ENCODE data around the gene FH. TPM values are rescaled to one million over a fixed set of nuclear protein-coding genes. Genes with fewer than 3 reads are reported as not detected.

Gene FH
- total RNA-seq, 5 donors from 2014 or later (not counting 1 experiment from before 2014, with no cell fraction given) = 14.6 to 32.7 (median 28.2) TPM

DNA sequence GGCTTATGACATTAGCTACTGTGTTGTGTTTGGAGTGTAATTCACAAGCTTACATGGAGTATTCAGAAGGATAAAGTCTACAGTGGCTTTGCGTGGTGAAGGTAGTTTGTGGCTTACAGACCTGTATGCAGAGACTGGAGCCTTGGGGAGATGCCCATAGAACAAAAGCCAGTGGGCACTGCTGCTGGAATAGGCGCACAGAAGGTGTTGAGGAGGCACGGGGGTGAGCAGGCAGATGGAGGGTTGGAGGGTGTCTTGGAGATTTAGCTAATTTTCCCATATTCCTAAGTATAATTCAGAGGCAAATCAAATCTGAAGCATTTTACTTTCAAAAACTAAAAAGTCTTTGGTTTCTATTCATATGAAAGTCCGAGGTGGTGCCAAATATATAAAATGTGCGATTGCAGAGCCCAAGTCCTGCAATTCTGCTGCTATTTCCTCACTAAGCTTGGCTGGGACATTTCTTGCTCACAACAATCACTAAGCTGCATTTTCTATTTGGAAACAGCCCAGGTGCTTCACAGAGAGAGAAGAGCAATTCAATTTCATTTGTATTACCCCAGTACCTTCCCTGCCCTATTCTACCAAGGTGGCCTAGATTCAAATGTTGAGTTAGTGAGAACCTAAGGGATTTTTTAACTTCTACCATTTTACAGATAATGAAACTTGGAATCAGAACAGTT is 48.5 kb downstream of the FH start:
- ATAC-seq (replicated peaks in 1 of 4) (no peak), DNase-seq (no peak)
- Mint-ChIP-seq H3K36me3 (no peaks in the 10 kb centered on the region), H3K9me3 (no peaks in the 10 kb centered on the region), H3K27me3 (peaks cover 0 to 20% of the 10 kb centered on the region in 2 donors), H3K4me1 (no peaks in the 10 kb centered on the region), H3K27ac (no peak overlapping the region), H3K4me3 (no peak overlapping the region)
- Histone ChIP-seq H3K27ac (ENCODE audit: low read length) (no peak overlapping the region), H3K27me3 (replicated peaks in 1 of 2; ENCODE audit: control insufficient read depth in 2 of 2, extremely low read depth in 1 of 2, insufficient read depth in 2 of 2, low read length in 1 of 2) (peaks cover 0 to 3% of the 10 kb centered on the region in 2 experiments), H3K36me3 (ENCODE audit: control insufficient read depth in 2 of 2, extremely low read depth in 1 of 2, insufficient read depth in 1 of 2, low read length in 1 of 2) (no peaks in the 10 kb centered on the region), H3K9me3 (no peaks in the 10 kb centered on the region), H3K4me3 (ENCODE audit: control insufficient read depth in 1 of 2, extremely low read depth in 1 of 2, low read length in 1 of 2) (no peak overlapping the region), H3K4me1 (ENCODE audit: control insufficient read depth in 1 of 2, extremely low read depth in 1 of 2, insufficient read depth in 2 of 2, low read length in 2 of 2) (no peaks in the 10 kb centered on the region)
- CTCF ChIA-PET = no interaction called here
- POLR2A ChIA-PET = no interaction called here
- WGBS (ENCODE audit: insufficient coverage) = 77% methylated on average over 1 of the region's 5 CpGs

DNA sequence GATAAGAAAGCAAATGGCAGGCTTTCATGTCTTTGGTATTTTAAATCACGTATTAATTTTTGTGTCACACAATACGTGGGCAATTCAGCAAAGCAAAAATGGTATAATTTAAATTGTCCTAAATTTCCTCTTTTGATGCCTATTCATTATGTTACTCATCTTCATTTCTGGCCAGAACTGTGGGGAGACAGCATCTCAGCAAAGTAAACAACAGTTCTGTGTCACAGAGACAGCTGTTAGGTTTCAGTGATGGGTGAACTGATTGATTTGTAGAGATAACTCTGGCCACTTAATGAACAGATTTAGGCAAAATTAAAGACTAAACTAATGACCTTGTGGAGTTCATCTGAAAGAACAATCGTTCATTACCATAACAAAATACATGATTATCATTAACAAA is 49.2 kb downstream of the FH start:
- no peak overlapping the region for H3K27ac ChIP-seq (ENCODE audit: low read length)
- POLR2A ChIA-PET = no interaction called here
- no peaks in the 10 kb centered on the region for H3K9me3 ChIP-seq
- no peak overlapping the region for H3K4me3 Mint-ChIP-seq
- H3K36me3 Mint-ChIP-seq = no peaks in the 10 kb centered on the region
- no CpG with 5 or more reads among the region's 3 CpGs for WGBS (ENCODE audit: insufficient coverage)
- H3K4me1 ChIP-seq (ENCODE audit: control insufficient read depth in 1 of 2, extremely low read depth in 1 of 2, insufficient read depth in 2 of 2, low read length in 2 of 2) = no peaks in the 10 kb centered on the region
- peaks cover 0 to 3% of the 10 kb centered on the region in 2 experiments for H3K27me3 ChIP-seq (replicated peaks in 1 of 2; ENCODE audit: control insufficient read depth in 2 of 2, extremely low read depth in 1 of 2, insufficient read depth in 2 of 2, low read length in 1 of 2)
- no peak overlapping the region for H3K27ac Mint-ChIP-seq
- ATAC-seq (replicated peaks in 1 of 4) (no peak), DNase-seq (no peak)
- H3K27me3 Mint-ChIP-seq = peaks cover 0 to 23% of the 10 kb centered on the region in 2 donors
- CTCF ChIA-PET = no interaction called here
- no peaks in the 10 kb centered on the region for H3K36me3 ChIP-seq (ENCODE audit: control insufficient read depth in 2 of 2, extremely low read depth in 1 of 2, insufficient read depth in 1 of 2, low read length in 1 of 2)
- H3K4me1 Mint-ChIP-seq = no peaks in the 10 kb centered on the region
- no peak overlapping the region for H3K4me3 ChIP-seq (ENCODE audit: control insufficient read depth in 1 of 2, extremely low read depth in 1 of 2, low read length in 1 of 2)
- no peaks in the 10 kb centered on the region for H3K9me3 Mint-ChIP-seq

DNA sequence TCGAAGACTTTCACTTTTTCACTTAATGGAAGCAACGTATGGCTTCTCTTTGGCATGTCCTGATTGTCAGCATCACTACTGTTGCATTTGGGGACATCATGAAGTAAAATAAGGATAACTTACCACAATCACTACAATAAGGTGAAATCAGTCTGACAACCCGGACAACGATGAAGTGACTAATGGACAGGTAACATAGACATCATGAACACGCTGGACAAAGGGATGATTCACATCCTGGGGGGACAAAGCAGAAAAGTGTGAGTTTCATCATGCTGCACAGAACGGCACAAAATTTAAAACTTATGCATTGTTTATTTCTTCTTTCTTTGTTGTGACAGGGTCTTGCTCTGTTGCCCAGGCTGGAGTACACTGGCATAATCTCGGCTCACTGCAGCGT is 53.9 kb downstream of the FH start:
- Histone ChIP-seq H3K36me3 (ENCODE audit: control insufficient read depth in 2 of 2, extremely low read depth in 1 of 2, insufficient read depth in 1 of 2, low read length in 1 of 2) (no peaks in the 10 kb centered on the region), H3K9me3 (no peaks in the 10 kb centered on the region), H3K27ac (ENCODE audit: low read length) (no peak overlapping the region), H3K4me1 (ENCODE audit: control insufficient read depth in 1 of 2, extremely low read depth in 1 of 2, insufficient read depth in 2 of 2, low read length in 2 of 2) (no peaks in the 10 kb centered on the region), H3K4me3 (ENCODE audit: control insufficient read depth in 1 of 2, extremely low read depth in 1 of 2, low read length in 1 of 2) (no peak overlapping the region), H3K27me3 (replicated peaks in 1 of 2; ENCODE audit: control insufficient read depth in 2 of 2, extremely low read depth in 1 of 2, insufficient read depth in 2 of 2, low read length in 1 of 2) (peaks cover 0 to 3% of the 10 kb centered on the region in 2 experiments)
- ChIA-PET CTCF (interaction anchor here in 1 of 2 donors (0.7 kb wide), 1 partner anchor 606 kb away, joined by 3 read pairs; no protein-coding TSS in a partner anchor), POLR2A (no interaction called here)
- no peaks in the 10 kb centered on the region for H3K4me1 Mint-ChIP-seq
- no peak overlapping the region for H3K27ac Mint-ChIP-seq
- no peak overlapping the region for H3K4me3 Mint-ChIP-seq
- ATAC-seq (replicated peaks in 1 of 4) (no peak), DNase-seq (no peak)
- no peaks in the 10 kb centered on the region for H3K9me3 Mint-ChIP-seq
- WGBS (ENCODE audit: insufficient coverage) = 77% methylated on average over 4 of the region's 8 CpGs
- peaks cover 0 to 11% of the 10 kb centered on the region in 2 donors for H3K27me3 Mint-ChIP-seq
- H3K36me3 Mint-ChIP-seq = no peaks in the 10 kb centered on the region

DNA sequence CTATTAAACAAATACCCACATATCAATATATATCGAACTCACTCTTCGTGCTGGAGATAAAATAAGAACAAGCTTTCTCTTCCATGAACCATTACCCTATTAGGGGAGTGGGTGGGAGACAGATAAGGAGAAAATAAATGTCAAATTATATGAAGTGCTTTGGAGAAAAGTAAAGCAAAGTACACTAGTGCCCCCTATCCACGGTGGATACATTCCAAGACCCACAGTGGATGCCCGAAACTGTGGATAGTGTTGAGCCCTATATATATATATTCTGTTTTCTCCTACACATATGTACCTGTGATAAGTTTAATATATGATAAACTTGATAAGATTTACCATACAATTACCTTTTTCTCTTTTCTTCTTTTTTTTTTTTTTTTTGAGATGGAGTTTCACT is 54.6 kb downstream of the FH start:
- no peak overlapping the region for H3K4me3 ChIP-seq (ENCODE audit: control insufficient read depth in 1 of 2, extremely low read depth in 1 of 2, low read length in 1 of 2)
- H3K27ac Mint-ChIP-seq = no peak overlapping the region
- no peaks in the 10 kb centered on the region for H3K4me1 ChIP-seq (ENCODE audit: control insufficient read depth in 1 of 2, extremely low read depth in 1 of 2, insufficient read depth in 2 of 2, low read length in 2 of 2)
- H3K27me3 ChIP-seq (replicated peaks in 1 of 2; ENCODE audit: control insufficient read depth in 2 of 2, extremely low read depth in 1 of 2, insufficient read depth in 2 of 2, low read length in 1 of 2) = peaks cover 0 to 3% of the 10 kb centered on the region in 2 experiments
- POLR2A ChIA-PET = no interaction called here
- CTCF ChIA-PET = interaction anchor here in 1 of 2 donors (0.7 kb wide), 2 partner anchors 85 to 607 kb away, joined by 3 to 5 read pairs; no protein-coding TSS in a partner anchor
- H3K9me3 Mint-ChIP-seq = no peaks in the 10 kb centered on the region
- ATAC-seq (replicated peaks in 1 of 4) (no peak), DNase-seq (no peak)
- H3K36me3 ChIP-seq (ENCODE audit: control insufficient read depth in 2 of 2, extremely low read depth in 1 of 2, insufficient read depth in 1 of 2, low read length in 1 of 2) = no peaks in the 10 kb centered on the region
- no peaks in the 10 kb centered on the region for H3K36me3 Mint-ChIP-seq
- no CpG with 5 or more reads among the region's 4 CpGs for WGBS (ENCODE audit: insufficient coverage)
- H3K4me1 Mint-ChIP-seq = no peaks in the 10 kb centered on the region
- H3K27ac ChIP-seq (ENCODE audit: low read length) = no peak overlapping the region
- H3K9me3 ChIP-seq = no peaks in the 10 kb centered on the region
- H3K4me3 Mint-ChIP-seq = no peak overlapping the region
- peaks cover 0 to 16% of the 10 kb centered on the region in 2 donors for H3K27me3 Mint-ChIP-seq

DNA sequence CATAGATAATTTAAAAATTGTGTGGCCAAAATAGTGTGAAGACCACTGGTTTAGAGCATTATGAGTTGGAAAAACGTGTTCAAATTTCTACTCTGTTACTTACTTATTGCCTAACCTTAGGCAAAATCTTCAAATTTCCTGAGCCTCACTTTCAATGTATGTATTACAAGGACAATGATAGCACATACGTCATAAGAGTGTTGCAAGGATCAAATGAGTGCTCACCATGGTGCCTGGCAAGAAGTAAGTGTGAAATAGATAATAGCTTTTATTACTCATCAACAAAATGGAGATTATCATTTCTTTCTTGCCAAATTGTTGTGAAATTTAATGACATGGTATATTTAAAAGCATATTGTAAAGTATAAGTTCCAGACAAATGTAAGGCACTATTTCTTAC is 57.2 kb downstream of the FH start:
- Mint-ChIP-seq H3K4me1 (no peaks in the 10 kb centered on the region), H3K27ac (no peak overlapping the region), H3K36me3 (no peaks in the 10 kb centered on the region), H3K4me3 (no peak overlapping the region), H3K9me3 (no peaks in the 10 kb centered on the region), H3K27me3 (peaks cover 0 to 23% of the 10 kb centered on the region in 2 donors)
- no peaks in the 10 kb centered on the region for H3K4me1 ChIP-seq (ENCODE audit: control insufficient read depth in 1 of 2, extremely low read depth in 1 of 2, insufficient read depth in 2 of 2, low read length in 2 of 2)
- H3K9me3 ChIP-seq = no peaks in the 10 kb centered on the region
- H3K36me3 ChIP-seq (ENCODE audit: control insufficient read depth in 2 of 2, extremely low read depth in 1 of 2, insufficient read depth in 1 of 2, low read length in 1 of 2) = no peaks in the 10 kb centered on the region
- WGBS (ENCODE audit: insufficient coverage) = no CpG with 5 or more reads among the region's 2 CpGs
- ChIA-PET POLR2A (no interaction called here), CTCF (no interaction called here)
- ATAC-seq (replicated peaks in 1 of 4) = no peak
- H3K4me3 ChIP-seq (ENCODE audit: control insufficient read depth in 1 of 2, extremely low read depth in 1 of 2, low read length in 1 of 2) = no peak overlapping the region
- no peak overlapping the region for H3K27ac ChIP-seq (ENCODE audit: low read length)
- DNase-seq = no peak
- H3K27me3 ChIP-seq (replicated peaks in 1 of 2; ENCODE audit: control insufficient read depth in 2 of 2, extremely low read depth in 1 of 2, insufficient read depth in 2 of 2, low read length in 1 of 2) = peaks cover 0 to 3% of the 10 kb centered on the region in 2 experiments

DNA sequence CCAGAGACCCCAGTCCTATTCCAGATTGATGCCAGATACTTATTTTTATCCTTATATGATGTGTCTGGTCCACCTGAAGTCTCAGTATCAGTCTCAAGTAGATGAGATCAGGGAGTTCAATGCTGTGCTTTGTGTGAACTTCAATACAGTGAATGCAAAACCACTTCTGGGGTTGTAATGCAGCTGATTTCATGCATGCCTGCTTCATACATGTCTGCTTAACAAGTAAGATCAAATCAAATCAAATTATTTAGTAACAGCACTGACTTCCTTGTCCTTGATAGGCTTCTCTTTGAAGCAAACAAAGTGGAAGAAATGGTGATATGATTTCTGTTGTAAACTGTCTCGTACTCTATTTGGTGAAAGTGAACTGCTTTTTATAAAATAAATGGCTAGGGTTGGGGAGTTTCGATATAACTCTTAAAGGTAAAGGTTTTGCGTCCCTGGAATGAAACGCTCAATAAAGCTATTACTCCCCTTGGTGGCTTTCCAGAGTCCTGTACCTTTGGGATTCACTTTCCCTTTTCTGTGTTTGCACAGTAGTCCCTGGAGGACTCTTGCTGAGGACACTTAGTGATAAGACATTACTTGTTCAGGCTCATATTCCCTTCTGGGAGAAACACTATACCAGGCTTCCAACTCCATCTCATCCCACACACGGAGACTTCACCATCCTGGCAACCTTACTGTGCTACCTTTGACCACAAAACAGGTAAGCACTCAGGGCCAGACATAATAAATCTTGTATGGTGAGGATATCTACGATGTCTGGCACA is 59.3 kb downstream of the FH start:
- no peaks in the 10 kb centered on the region for H3K4me1 Mint-ChIP-seq
- H3K27ac Mint-ChIP-seq = no peak overlapping the region
- peaks cover 0 to 3% of the 10 kb centered on the region in 2 experiments for H3K27me3 ChIP-seq (replicated peaks in 1 of 2; ENCODE audit: control insufficient read depth in 2 of 2, extremely low read depth in 1 of 2, insufficient read depth in 2 of 2, low read length in 1 of 2)
- DNase-seq = no peak
- H3K36me3 Mint-ChIP-seq = no peaks in the 10 kb centered on the region
- no peaks in the 10 kb centered on the region for H3K9me3 ChIP-seq
- no peak for ATAC-seq (replicated peaks in 1 of 4)
- H3K36me3 ChIP-seq (ENCODE audit: control insufficient read depth in 2 of 2, extremely low read depth in 1 of 2, insufficient read depth in 1 of 2, low read length in 1 of 2) = no peaks in the 10 kb centered on the region
- H3K27me3 Mint-ChIP-seq = peaks cover 0 to 21% of the 10 kb centered on the region in 2 donors
- ChIA-PET POLR2A (no interaction called here), CTCF (no interaction called here)
- H3K4me3 ChIP-seq (ENCODE audit: control insufficient read depth in 1 of 2, extremely low read depth in 1 of 2, low read length in 1 of 2) = no peak overlapping the region
- 68% methylated on average over 2 of the region's 6 CpGs for WGBS (ENCODE audit: insufficient coverage)
- no peak overlapping the region for H3K27ac ChIP-seq (ENCODE audit: low read length)
- H3K4me1 ChIP-seq (ENCODE audit: control insufficient read depth in 1 of 2, extremely low read depth in 1 of 2, insufficient read depth in 2 of 2, low read length in 2 of 2) = no peaks in the 10 kb centered on the region
- no peak overlapping the region for H3K4me3 Mint-ChIP-seq
- H3K9me3 Mint-ChIP-seq = no peaks in the 10 kb centered on the region

Measured in T-cell (primary cell).